ENCODE results near the gene HSD17B3. TPM values are rescaled to one million over a fixed set of nuclear protein-coding genes. Genes with fewer than 3 reads are reported as not detected.

The HSD17B3 gene
- total and polyA plus RNA-seq, 2 donors (not counting 3 experiments of a cell fraction or from before 2014, with no cell fraction given), result 0.46 TPM; not detected in 1

DNA sequence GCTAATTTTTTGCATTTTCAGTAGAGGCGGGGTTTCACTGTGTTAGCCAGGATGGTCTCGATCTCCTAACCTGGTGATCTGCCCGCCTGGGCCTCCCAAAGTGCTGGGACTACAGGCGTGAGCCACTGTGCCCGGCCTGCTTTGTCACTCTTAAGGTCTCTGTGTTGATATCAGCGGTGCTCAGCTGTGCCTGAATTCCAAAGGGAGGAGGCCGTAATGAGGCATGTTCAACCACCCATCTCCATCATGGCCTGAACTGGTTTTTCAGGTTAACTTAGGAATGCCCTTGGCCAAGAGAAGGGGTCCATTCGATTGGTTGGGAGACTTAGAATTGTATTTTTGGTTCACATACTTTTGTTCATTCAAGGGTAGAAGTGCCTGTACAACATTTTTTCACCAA is 22.0 kb downstream of the HSD17B3 start:
- no peak for FAIRE-seq

More for the DNA sequence above, 22.0 kb downstream of the HSD17B3 start:
- Histone ChIP-seq H3K4me3 (replicated peaks in 1 of 3; ENCODE audit: insufficient read depth in 1 of 3, low read depth in 1 of 3, low read length in 3 of 3) (no peak overlapping the region), H4K20me1 (replicated peaks; ENCODE audit: control insufficient read depth, extremely low read depth, insufficient read depth, low read length) (no peaks in the 10 kb centered on the region), H3K36me3 (ENCODE audit: control insufficient read depth in 2 of 2, extremely low read depth in 1 of 2, insufficient read depth in 2 of 2, low read length in 2 of 2) (no peaks in the 10 kb centered on the region), H3K27ac (ENCODE audit: insufficient read depth, low read depth, low read length) (no peak overlapping the region), H2AFZ (ENCODE audit: low read depth, low read length) (no peak overlapping the region), H3K9me1 (replicated peaks; ENCODE audit: control insufficient read depth, extremely low read depth, insufficient read depth, low read length) (no peaks in the 10 kb centered on the region), H3K9me3 (replicated peaks; ENCODE audit: control insufficient read depth, insufficient read depth, low read length) (no peaks in the 10 kb centered on the region), H3K79me2 (ENCODE audit: control insufficient read depth, insufficient read depth, low read length) (no peaks in the 10 kb centered on the region), H3K4me2 (ENCODE audit: insufficient read depth, low read length) (no peak overlapping the region), H3K4me1 (ENCODE audit: control insufficient read depth, extremely low read depth, insufficient read depth, low read length) (no peaks in the 10 kb centered on the region), H3K27me3 (ENCODE audit: control insufficient read depth in 2 of 2, insufficient read depth in 2 of 2, low read length in 2 of 2) (peaks cover 0 to 2% of the 10 kb centered on the region in 2 experiments), H3K9ac (replicated peaks; ENCODE audit: extremely low read depth, insufficient read depth, low read length) (no peak overlapping the region)
- BruUV-seq (replicated peaks), result no TSS peak
- no peak for DNase-seq (ENCODE audit: low read depth, low spot score)
- intact Hi-C loops (cut with micrococcal nuclease), result no loop called here
- POLR2A ChIA-PET, result no interaction called here
- dilution Hi-C loops (cut with MboI; ENCODE audit: extremely low pct_ligation_motif_present, low sequenced_read_pairs), result no loop called here
- CTCF ChIA-PET, result interaction anchor here (1.5 kb wide), 1 partner anchor 47 kb away, joined by 4 read pairs; no protein-coding TSS in a partner anchor
- no peak for TF ChIP-seq GATA2 (IDR thresholded peaks at IDR 0.05; ENCODE audit: insufficient read depth, insufficient read length, low read depth, low read length)
- TF ChIP-seq FOS (IDR thresholded peaks at IDR 0.05; ENCODE audit: borderline replicate concordance, insufficient read depth, low read length), result no peak
- TF ChIP-seq POLR2AphosphoS5 (IDR thresholded peaks at IDR 0.05; ENCODE audit: insufficient read depth, low read depth, low read length), result no peak
- TF ChIP-seq JUN (IDR thresholded peaks at IDR 0.05; ENCODE audit: borderline replicate concordance, insufficient read depth, insufficient read length, low read depth), result no peak
- TF ChIP-seq, protein P1, sequence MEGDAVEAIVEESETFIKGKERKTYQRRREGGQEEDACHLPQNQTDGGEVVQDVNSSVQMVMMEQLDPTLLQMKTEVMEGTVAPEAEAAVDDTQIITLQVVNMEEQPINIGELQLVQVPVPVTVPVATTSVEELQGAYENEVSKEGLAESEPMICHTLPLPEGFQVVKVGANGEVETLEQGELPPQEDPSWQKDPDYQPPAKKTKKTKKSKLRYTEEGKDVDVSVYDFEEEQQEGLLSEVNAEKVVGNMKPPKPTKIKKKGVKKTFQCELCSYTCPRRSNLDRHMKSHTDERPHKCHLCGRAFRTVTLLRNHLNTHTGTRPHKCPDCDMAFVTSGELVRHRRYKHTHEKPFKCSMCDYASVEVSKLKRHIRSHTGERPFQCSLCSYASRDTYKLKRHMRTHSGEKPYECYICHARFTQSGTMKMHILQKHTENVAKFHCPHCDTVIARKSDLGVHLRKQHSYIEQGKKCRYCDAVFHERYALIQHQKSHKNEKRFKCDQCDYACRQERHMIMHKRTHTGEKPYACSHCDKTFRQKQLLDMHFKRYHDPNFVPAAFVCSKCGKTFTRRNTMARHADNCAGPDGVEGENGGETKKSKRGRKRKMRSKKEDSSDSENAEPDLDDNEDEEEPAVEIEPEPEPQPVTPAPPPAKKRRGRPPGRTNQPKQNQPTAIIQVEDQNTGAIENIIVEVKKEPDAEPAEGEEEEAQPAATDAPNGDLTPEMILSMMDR (IDR thresholded peaks at IDR 0.05; ENCODE audit: extremely low read depth in 1 of 2, insufficient read depth in 1 of 2, low read depth in 1 of 2, low read length in 2 of 2), result no peak
- no peak for TF ChIP-seq MYC (IDR thresholded peaks at IDR 0.05; ENCODE audit: low read depth, low read length)
- no peak for TF ChIP-seq EZH2 (IDR thresholded peaks at IDR 0.05; ENCODE audit: borderline replicate concordance, low read depth, low read length, severe bottlenecking)
- TF ChIP-seq POLR2A (IDR thresholded peaks at IDR 0.05; ENCODE audit: low read depth, low read length), result no peak
- TF ChIP-seq, protein P2, sequence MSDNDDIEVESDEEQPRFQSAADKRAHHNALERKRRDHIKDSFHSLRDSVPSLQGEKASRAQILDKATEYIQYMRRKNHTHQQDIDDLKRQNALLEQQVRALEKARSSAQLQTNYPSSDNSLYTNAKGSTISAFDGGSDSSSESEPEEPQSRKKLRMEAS (IDR thresholded peaks at IDR 0.05; ENCODE audit: insufficient read depth, insufficient read length), result no peak

All from endothelial cell of umbilical vein (primary cell).